GM12864 (cell line): ENCODE results near the gene PCDHB15.

Experiments used
- DNase-seq: peaks from one replicate; pipeline ENCODE4 v3.0.0-alpha.2; 2011; ENCODE audit warnings: low read depth
- H3K4me3 ChIP-seq: 2 replicates; pipeline ENCODE4 v1.5.1; 2011; ENCODE audit warnings: mild to moderate bottlenecking, low read depth, low read length, control low read depth
- CTCF ChIP-seq: IDR thresholded peaks from 2 replicates; pipeline ENCODE4 v1.5.1; 2011; ENCODE audit warnings: low read depth, mild to moderate bottlenecking, moderate library complexity, low read length, control low read depth, inconsistent platforms; ENCODE audit errors: missing control alignments

The PCDHB15 gene

GRCh38 chr5:141250576-141250975 is 5.4 kb downstream of the PCDHB15 start:
- H3K4me3 ChIP-seq: no peak overlapping the region
- no peak for TF ChIP-seq CTCF
- no peak for DNase-seq

- no peak overlapping the region for H3K4me3 ChIP-seq
- DNase-seq: no peak
- TF ChIP-seq CTCF: no peak
These were observed 13.3 kb downstream of the PCDHB15 start for GRCh38 chr5:141258464-141258863.

- DNase-seq: no peak
- TF ChIP-seq CTCF: no peak
- no peak overlapping the region for H3K4me3 ChIP-seq
These were observed 13.8 kb downstream of the PCDHB15 start for GRCh38 chr5:141258948-141259347.

DNA sequence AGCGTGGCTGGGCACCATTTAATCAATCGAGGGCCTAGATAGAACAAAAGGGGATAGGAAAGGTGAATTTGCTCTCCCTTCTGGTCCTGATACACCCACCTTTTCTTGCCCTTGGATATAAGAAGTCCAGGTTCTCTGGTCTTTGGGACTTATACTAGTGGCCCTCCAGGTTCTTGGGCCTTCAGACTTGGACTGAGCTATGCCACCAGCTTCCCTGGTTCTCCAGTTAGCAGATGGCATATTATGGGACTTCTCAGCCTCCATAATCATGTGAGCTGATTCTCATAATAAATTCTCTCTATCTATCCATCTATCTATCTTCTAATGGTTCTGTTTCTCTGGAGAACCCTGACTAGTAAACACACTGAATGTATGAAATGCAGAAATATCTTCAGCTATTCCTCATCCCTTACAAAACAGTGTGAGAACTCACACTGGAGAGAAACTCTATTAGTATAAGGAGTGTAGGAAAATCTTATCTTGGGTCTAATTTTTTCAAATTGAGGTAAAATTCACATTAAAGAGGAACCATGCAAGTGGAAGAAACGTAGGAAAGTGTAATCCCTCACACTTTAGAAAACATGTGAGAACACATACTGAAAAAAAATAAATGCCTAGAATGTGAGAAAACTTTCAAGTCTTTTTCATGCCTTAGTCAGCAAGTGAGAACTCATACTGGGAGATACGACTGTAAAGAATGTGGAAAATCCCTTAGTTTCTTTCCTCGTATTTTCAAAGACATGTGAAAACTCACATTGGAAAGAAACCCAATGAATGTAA is 15.5 kb downstream of the PCDHB15 start:
- H3K4me3 ChIP-seq: no peak overlapping the region
- TF ChIP-seq CTCF: no peak
- DNase-seq: no peak

- TF ChIP-seq CTCF: no peak
- DNase-seq: no peak
- H3K4me3 ChIP-seq: no peak overlapping the region
These were observed 16.0 kb downstream of the PCDHB15 start for GRCh38 chr5:141261238-141261546.

GRCh38 chr5:141269195-141269594 is 24.0 kb downstream of the PCDHB15 start:
- no peak for DNase-seq
- no peak for TF ChIP-seq CTCF
- H3K4me3 ChIP-seq: no peak overlapping the region

GRCh38 chr5:141272906-141273305 is 27.7 kb downstream of the PCDHB15 start:
- TF ChIP-seq CTCF: no peak
- H3K4me3 ChIP-seq: no peak overlapping the region
- DNase-seq: no peak
